SK-N-SH (cell line): ENCODE data around the gene PCDHGA1. TPM values are rescaled to one million over a fixed set of nuclear protein-coding genes. Genes with fewer than 3 reads are reported as not detected.

Experiments
- CTCF ChIA-PET: fragments of 300-600, 350-600 bp; formaldehyde crosslinking; extraction: SDS; loops from one replicate; lab custom pipeline; 2021; lab: Yijun Ruan, JAX
- POLR2A ChIA-PET: fragments of 350-600 bp; sonication (Branson Sonifier 250); formaldehyde crosslinking; extraction: SDS; loops from one replicate; lab custom pipeline; 2020; ENCODE audit warnings: antibody characterized with exemption, inconsistent platforms; lab: Yijun Ruan, JAX
- DNase-seq: peaks from one replicate; pipeline ENCODE4 v3.0.0; 2012
- H2AFZ ChIP-seq: fragments of 200-600 bp; sonication (generic); 2 replicates; pipeline ENCODE4 v1.8.1; 2016; ENCODE audit warnings: antibody characterized with exemption, mild to moderate bottlenecking, low read depth
- H3F3A ChIP-seq: fragments of 200-600 bp; sonication (generic); replicated peaks from 2 replicates; pipeline ENCODE3; 2016; ENCODE audit warnings: antibody characterized with exemption, mild to moderate bottlenecking; ENCODE audit not compliant: insufficient read depth
- H3K27ac ChIP-seq, 2 experiments: fragments of 200-500 bp in 1 of 2; fragments of 200-600 bp in 1 of 2; sonication (Bioruptor generic) in 1 of 2; sonication (generic), shearing (Covaris generic) in 1 of 2; 2 replicates each; pipeline versions ENCODE4 v1.5.1 to v1.6.1; 2014 to 2016; ENCODE audit warnings: low read depth in 2 of 2, inconsistent platforms in 1 of 2, low read length in 1 of 2, mild to moderate bottlenecking in 1 of 2, mixed read lengths in 1 of 2
- H3K27me3 ChIP-seq: fragments of 200-600 bp; sonication (generic), shearing (Covaris generic); 2 replicates; pipeline ENCODE4 v1.6.1; 2016; ENCODE audit warnings: mixed run types; ENCODE audit not compliant: insufficient read depth
- H3K36me3 ChIP-seq, 2 experiments: fragments of 200-500 bp in 1 of 2; fragments of 200-600 bp in 1 of 2; sonication (Bioruptor generic) in 1 of 2; sonication (generic) in 1 of 2; replicated peaks in 1 of 2; 2 replicates each; pipeline versions ENCODE3 to v1.5.1; 2014 to 2016; ENCODE audit warnings: low read length in 1 of 2, mild to moderate bottlenecking in 1 of 2; ENCODE audit not compliant: insufficient read depth in 2 of 2, control insufficient read depth in 1 of 2
- H3K4me1 ChIP-seq, 2 experiments: fragments of 200-500 bp in 1 of 2; fragments of 200-600 bp in 1 of 2; sonication (Bioruptor generic) in 1 of 2; sonication (generic), shearing (Covaris generic) in 1 of 2; 2 replicates each; pipeline versions ENCODE4 v1.5.1 to v1.6.1; 2014 to 2016; ENCODE audit warnings: low read depth in 1 of 2, low read length in 1 of 2, mixed run types in 1 of 2; ENCODE audit not compliant: insufficient read depth in 2 of 2, control insufficient read depth in 1 of 2
- H3K4me2 ChIP-seq: fragments of 200-600 bp; sonication (generic), shearing (Covaris generic); 2 replicates; pipeline ENCODE4 v1.6.1; 2017; ENCODE audit warnings: mixed run types
- H3K4me3 ChIP-seq, 2 experiments: fragments of 200-500 bp in 1 of 2; fragments of 200-600 bp in 1 of 2; sonication (Bioruptor generic) in 1 of 2; sonication (generic), shearing (Covaris generic) in 1 of 2; 2 replicates each; pipeline versions ENCODE4 v1.5.1 to v1.8.1; 2014 to 2016; ENCODE audit warnings: low read depth in 2 of 2, inconsistent platforms in 1 of 2, low read length in 1 of 2, mild to moderate bottlenecking in 1 of 2, mixed read lengths in 1 of 2, moderate library complexity in 1 of 2
- H3K79me2 ChIP-seq: fragments of 200-600 bp; sonication (generic); 2 replicates; pipeline ENCODE4 v1.8.1; 2017; ENCODE audit warnings: mild to moderate bottlenecking; ENCODE audit not compliant: insufficient read depth
- H3K9ac ChIP-seq: fragments of 200-600 bp; sonication (generic); 2 replicates; pipeline ENCODE4 v1.6.1; 2017; ENCODE audit warnings: mixed run types
- H3K9me2 ChIP-seq: fragments of 200-600 bp; sonication (generic); 2 replicates; pipeline ENCODE4 v1.6.1; 2017; ENCODE audit warnings: mixed run types
- H3K9me3 ChIP-seq: fragments of 200-600 bp; sonication (generic); 2 replicates; pipeline ENCODE4 v1.6.1; 2017; ENCODE audit warnings: mixed run types, mild to moderate bottlenecking, moderate library complexity
- H4K20me1 ChIP-seq: fragments of 200-600 bp; sonication (generic); 2 replicates; pipeline ENCODE4 v1.6.1; 2017; ENCODE audit warnings: mild to moderate bottlenecking, mixed run types; ENCODE audit not compliant: insufficient read depth
- CHD2 ChIP-seq: fragments of 150-350 bp; IDR thresholded peaks from 2 replicates; pipeline ENCODE4 v1.6.1; 2018; ENCODE audit warnings: low read length; ENCODE audit not compliant: partially characterized antibody
- CTCF ChIP-seq: fragments of 200-600 bp; sonication (generic); IDR thresholded peaks from 2 replicates; pipeline ENCODE4 v1.6.1; 2017; ENCODE audit warnings: antibody characterized with exemption, mild to moderate bottlenecking, moderate library complexity
- EP300 ChIP-seq, 2 experiments: IDR thresholded peaks; 2 replicates each; pipeline versions ENCODE4 v1.4.0 to v1.6.1; 2012; ENCODE audit warnings: borderline replicate concordance in 1 of 2, low read depth in 1 of 2, low read length in 1 of 2
- EZH2phosphoT487 ChIP-seq: fragments of 200-600 bp; sonication (generic); IDR thresholded peaks from 2 replicates; pipeline ENCODE4 v1.6.1; 2017; ENCODE audit warnings: low read depth, mixed run types, mild to moderate bottlenecking, antibody characterized with exemption, moderate library complexity, borderline replicate concordance
- FOXM1 ChIP-seq: IDR thresholded peaks from 2 replicates; pipeline ENCODE4 v1.4.0; 2012; ENCODE audit warnings: low read depth, mild to moderate bottlenecking
- GATA2 ChIP-seq: sonication (generic); formaldehyde crosslinking; IDR thresholded peaks from 2 replicates; pipeline ENCODE4 v1.5.0; 2020; ENCODE audit warnings: mild to moderate bottlenecking, missing genetic modification reagents
- MAX ChIP-seq: IDR thresholded peaks from 2 replicates; pipeline ENCODE4 v1.4.0; 2012; ENCODE audit warnings: low read depth
- MXI1 ChIP-seq: IDR thresholded peaks from 2 replicates; pipeline ENCODE4 v1.6.1; 2012; ENCODE audit warnings: mild to moderate bottlenecking, low read depth, low read length, improper control_type of control experiment
- NFIC ChIP-seq: IDR thresholded peaks from 2 replicates; pipeline ENCODE4 v1.4.0; 2012; ENCODE audit warnings: borderline replicate concordance
- PBX3 ChIP-seq: IDR thresholded peaks from 2 replicates; pipeline ENCODE4; 2012
- POLR2AphosphoS5 ChIP-seq: IDR thresholded peaks from 2 replicates; pipeline ENCODE4 v1.6.1; 2012; ENCODE audit warnings: low read depth, low read length
- RAD21 ChIP-seq: IDR thresholded peaks from 2 replicates; pipeline ENCODE4 v1.6.1; 2012; ENCODE audit warnings: mild to moderate bottlenecking, low read length
- RCOR1 ChIP-seq: fragments of 150-350 bp; IDR thresholded peaks from 2 replicates; pipeline ENCODE4 v1.6.1; 2017; ENCODE audit warnings: antibody characterized with exemption, low read length
- REST ChIP-seq: IDR thresholded peaks from 2 replicates; pipeline ENCODE4 v1.6.1; 2012; ENCODE audit warnings: mild to moderate bottlenecking, low read depth, low read length, moderate library complexity
- RXRA ChIP-seq: IDR thresholded peaks from 2 replicates; pipeline ENCODE4 v1.4.0; 2012; ENCODE audit warnings: low read depth, mild to moderate bottlenecking, borderline replicate concordance
- SMC3 ChIP-seq: IDR thresholded peaks from 2 replicates; pipeline ENCODE4 v1.6.1; 2012; ENCODE audit warnings: low read depth, low read length, improper control_type of control experiment
- TAF1 ChIP-seq: IDR thresholded peaks from 2 replicates; pipeline ENCODE4 v1.6.1; 2012; ENCODE audit warnings: low read depth, mild to moderate bottlenecking, low read length, moderate library complexity, borderline replicate concordance
- TCF12 ChIP-seq: IDR thresholded peaks from 2 replicates; pipeline ENCODE4 v1.4.0; 2012
- USF2 ChIP-seq: fragments of 150-350 bp; IDR thresholded peaks from 2 replicates; pipeline ENCODE4 v1.6.1; 2017; ENCODE audit warnings: antibody characterized with exemption, low read length, low read depth, borderline replicate concordance
- YY1 ChIP-seq: IDR thresholded peaks from 2 replicates; pipeline ENCODE4 v1.4.0; 2012; ENCODE audit warnings: low read depth, mild to moderate bottlenecking
- WGBS: methylation state at CpG from one replicate; pipeline ENCODE4 v1.1.6; 2017; ENCODE audit warnings: low lambda C conversion rate; 5-methylcytosine and 5-hydroxymethylcytosine counted together
- polyA plus RNA-seq, 3 experiments: library from polyadenylated mRNA; depleted of rRNA; stranded (reverse); fragments of >200 nt; gene quantifications; 2 replicates each; pipeline ENCODE4 v1.2.3, GENCODE V29; 2012

Gene PCDHGA1
- polyA plus RNA-seq, 1 of the 3 experiments (the other 2 are of a cell fraction) = 1.2 TPM

- Histone ChIP-seq H3K4me1 (no peaks in the 10 kb centered on the region), H3K27me3 (no peaks in the 10 kb centered on the region), H3K79me2 (no peaks in the 10 kb centered on the region), H4K20me1 (no peaks in the 10 kb centered on the region), H3K9ac (no peak overlapping the region), H3F3A (no peaks in the 10 kb centered on the region), H3K9me3 (no peaks in the 10 kb centered on the region; the same call in 1 of the 2 replicates), H3K9me2 (no peaks in the 10 kb centered on the region), H3K36me3 (peaks cover 0 to 9% of the 10 kb centered on the region in 2 experiments), H3K27ac (no peak overlapping the region), H2AFZ (no peak overlapping the region), H3K4me3 (no peak overlapping the region), H3K4me2 (no peak overlapping the region)
- ChIA-PET POLR2A (no interaction called here), CTCF (no interaction called here)
- 62% methylated on average over 3 of the region's 3 CpGs for WGBS
- no peak for DNase-seq
- TF ChIP-seq TAF1 (no peak), FOXM1 (no peak), EZH2phosphoT487 (no peak), EP300 (IDR thresholded peaks at IDR 0.05; ENCODE audit: borderline replicate concordance in 1 of 2, low read depth in 1 of 2, low read length in 1 of 2) (no peak), RCOR1 (no peak), PBX3 (no peak), CTCF (no peak), USF2 (no peak), RXRA (no peak), MXI1 (no peak), SMC3 (no peak), NFIC (no peak), CHD2 (no peak), TCF12 (no peak), POLR2AphosphoS5 (no peak), YY1 (no peak), GATA2 (CRISPR knock-in tag) (no peak), RAD21 (no peak), REST (no peak), MAX (no peak)
Measured at GRCh38 chr5:141411575-141411974, 81.3 kb downstream of the PCDHGA1 start.
